Common myeloid progenitor, CD34-positive (primary cell): ENCODE results near the gene DRAXIN.

ENCODE experiments used
- CTCF ChIA-PET: fragments of 350-600 bp; sonication (Branson Sonifier 250); formaldehyde crosslinking; loops from one replicate; lab custom pipeline; 2021; ENCODE audit warnings: antibody characterized with exemption; lab: Charles Lee
- POLR2A ChIA-PET: fragments of 350-600 bp; sonication (Branson Sonifier 250); formaldehyde crosslinking; loops from one replicate; lab custom pipeline; 2021; ENCODE audit warnings: antibody characterized with exemption; lab: Charles Lee
- DNase-seq, 3 donors: peaks; one replicate each; pipeline versions ENCODE4 v3.0.0 to v3.0.0-alpha.2; 2013
- H3K27ac ChIP-seq, 2 experiments: 1 replicate in 1 of 2; 2 replicates in 1 of 2; pipeline ENCODE4 v1.7.0; 2013; ENCODE audit warnings: inconsistent platforms in 2 of 2, low read length in 2 of 2, mild to moderate bottlenecking in 2 of 2, low read depth in 1 of 2, moderate library complexity in 1 of 2; ENCODE audit not compliant: severe bottlenecking in 2 of 2, insufficient read depth in 1 of 2, poor library complexity in 1 of 2
- H3K27me3 ChIP-seq, 5 experiments: replicated peaks in 2 of 5; 1 replicate in 3 of 5; 2 replicates in 2 of 5; pipeline versions ENCODE4 v1.6.1 to v1.7.0; 2013; ENCODE audit warnings: low read length in 4 of 5, mild to moderate bottlenecking in 2 of 5, moderate library complexity in 2 of 5, inconsistent platforms in 1 of 5; ENCODE audit not compliant: insufficient read depth in 5 of 5, control insufficient read depth in 4 of 5
- H3K36me3 ChIP-seq, 4 experiments: 1 replicate in 2 of 4; 2 replicates in 2 of 4; pipeline versions ENCODE4 v1.6.1 to v1.7.0; 2013; ENCODE audit warnings: low read length in 3 of 4, control low read depth in 1 of 4, mild to moderate bottlenecking in 1 of 4; ENCODE audit not compliant: control insufficient read depth in 4 of 4, insufficient read depth in 4 of 4
- H3K4me1 ChIP-seq, 4 experiments: 1 replicate in 3 of 4; 2 replicates in 1 of 4; pipeline versions ENCODE4 v1.6.1 to v1.7.1; 2013; ENCODE audit warnings: low read length in 3 of 4, mild to moderate bottlenecking in 3 of 4, control low read depth in 1 of 4, inconsistent platforms in 1 of 4, moderate library complexity in 1 of 4; ENCODE audit not compliant: control insufficient read depth in 4 of 4, insufficient read depth in 4 of 4; ENCODE audit errors: control extremely low read depth in 1 of 4
- H3K4me3 ChIP-seq, 7 experiments: 1 replicate in 4 of 7; 2 replicates in 3 of 7; pipeline versions ENCODE4 v1.5.1 to v1.7.0; 2013; ENCODE audit warnings: mild to moderate bottlenecking in 7 of 7, low read length in 6 of 7, moderate library complexity in 6 of 7, inconsistent platforms in 2 of 7, low read depth in 2 of 7, control low read depth in 1 of 7; ENCODE audit not compliant: insufficient read depth in 4 of 7, control insufficient read depth in 1 of 7; ENCODE audit errors: extremely low read depth in 1 of 7
- H3K9me3 ChIP-seq, 5 experiments: 1 replicate in 4 of 5; 2 replicates in 1 of 5; pipeline versions ENCODE4 v1.6.1 to v1.7.1; 2013; ENCODE audit warnings: low read length in 4 of 5, mild to moderate bottlenecking in 2 of 5, inconsistent platforms in 1 of 5, low read depth in 1 of 5, moderate library complexity in 1 of 5; ENCODE audit not compliant: control insufficient read depth in 4 of 5, insufficient read depth in 2 of 5; ENCODE audit errors: control extremely low read depth in 1 of 5
- WGBS: methylation state at CpG from one replicate; pipeline ENCODE4 v1.1.5; 2013; ENCODE audit not compliant: insufficient coverage; 5-methylcytosine and 5-hydroxymethylcytosine counted together

Gene DRAXIN

GRCh38 chr1:11731691-11732283 lies 40.3 kb downstream of the DRAXIN start:
- peak; percentile 62 to 78 (median 78) for DNase-seq
- H3K27ac ChIP-seq = peak overlapping the region in 1 of 2 experiments; percentile 53
- WGBS = 10% methylated on average over 6 of the region's 17 CpGs
- no peaks in the 10 kb centered on the region for H3K27me3 ChIP-seq
- peaks cover 12 to 59% (median 50%) of the 10 kb centered on the region in 4 experiments for H3K4me1 ChIP-seq
- peak overlapping the region in 6 of 7 experiments; percentile 32 to 69 (median 56) for H3K4me3 ChIP-seq
- POLR2A ChIA-PET = no interaction called here
- CTCF ChIA-PET = interaction anchor here (1.6 to 1.7 kb wide), 2 partner anchors 11 to 36 kb away, joined by 3 to 5 read pairs; no protein-coding TSS in a partner anchor
- no peaks in the 10 kb centered on the region for H3K36me3 ChIP-seq
- H3K9me3 ChIP-seq = no peaks in the 10 kb centered on the region

GRCh38 chr1:11733306-11733705 lies 41.8 kb downstream of the DRAXIN start:
- Histone ChIP-seq H3K36me3 (no peaks in the 10 kb centered on the region), H3K4me1 (peaks cover 21 to 74% (median 63%) of the 10 kb centered on the region in 4 experiments), H3K27ac (no peak overlapping the region), H3K4me3 (no peak overlapping the region), H3K9me3 (no peaks in the 10 kb centered on the region), H3K27me3 (no peaks in the 10 kb centered on the region)
- no peak for DNase-seq
- CTCF ChIA-PET = no interaction called here
- no CpG with 5 or more reads among the region's 3 CpGs for WGBS
- POLR2A ChIA-PET = no interaction called here

GRCh38 chr1:11735531-11735853 lies 44.0 kb downstream of the DRAXIN start:
- Histone ChIP-seq H3K36me3 (no peaks in the 10 kb centered on the region), H3K9me3 (no peaks in the 10 kb centered on the region), H3K27me3 (no peaks in the 10 kb centered on the region), H3K4me1 (peaks cover 20 to 75% (median 66%) of the 10 kb centered on the region in 4 experiments), H3K4me3 (peak overlapping the region in 4 of 7 experiments; percentile 72 to 91 (median 80)), H3K27ac (no peak overlapping the region)
- ChIA-PET POLR2A (interaction anchor here (1.1 kb wide), 1 partner anchor 173 kb away, joined by 3 read pairs; no protein-coding TSS in a partner anchor), CTCF (interaction anchor here (1.2 to 2.2 kb wide), 2 partner anchors 10 to 11 kb away, joined by 5 to 6 read pairs; no protein-coding TSS in a partner anchor)
- DNase-seq = no peak
- 63% methylated on average over 4 of the region's 4 CpGs for WGBS

GRCh38 chr1:11735854-11736745 lies 44.6 kb downstream of the DRAXIN start, which contains the start of gene AGTRAP:
AGTRAP (plus strand) TSS chr1:11736136; CDS start chr1:11736209, 73 bp downstream.
- Histone ChIP-seq H3K4me1 (peaks cover 17 to 75% (median 66%) of the 10 kb centered on the region in 4 experiments), H3K36me3 (no peaks in the 10 kb centered on the region), H3K27ac (peak within 1 kb of the TSS; percentile 25 to 72), H3K27me3 (no peaks in the 10 kb centered on the region), H3K4me3 (peak within 1 kb of the TSS; percentile 48 to 91 (median 78)), H3K9me3 (no peaks in the 10 kb centered on the region)
- POLR2A ChIA-PET = interaction anchor here (0.8 to 1.8 kb wide), 3 partner anchors 17 to 174 kb away, joined by 3 to 6 read pairs (median 4); no protein-coding TSS in a partner anchor
- CTCF ChIA-PET = interaction anchor here (0.7 to 2.5 kb wide), 4 partner anchors 11 to 71 kb away, joined by 3 to 13 read pairs (median 6); no protein-coding TSS in a partner anchor
- DNase-seq = peak; percentile 86 to 94 (median 94)
- WGBS = 5% methylated on average over 47 of the region's 59 CpGs

GRCh38 chr1:11736746-11737639 lies 45.5 kb downstream of the DRAXIN start:
- POLR2A ChIA-PET = interaction anchor here (0.8 to 1.8 kb wide), 2 partner anchors 17 to 173 kb away, joined by 4 to 6 read pairs; no protein-coding TSS in a partner anchor
- WGBS = 24% methylated on average over 9 of the region's 15 CpGs
- Histone ChIP-seq H3K4me1 (peaks cover 18 to 75% (median 66%) of the 10 kb centered on the region in 4 experiments), H3K36me3 (no peaks in the 10 kb centered on the region), H3K9me3 (no peaks in the 10 kb centered on the region), H3K4me3 (peak overlapping the region in 6 of 7 experiments; percentile 72 to 91 (median 80)), H3K27ac (peak overlapping the region; percentile 25 to 72), H3K27me3 (no peaks in the 10 kb centered on the region)
- peak; percentile 57 to 85 (median 85) for DNase-seq
- CTCF ChIA-PET = interaction anchor here (0.7 to 2.5 kb wide), 5 partner anchors 12 to 72 kb away, joined by 3 to 13 read pairs (median 5); no protein-coding TSS in a partner anchor

- peaks cover 18 to 76% (median 66%) of the 10 kb centered on the region in 4 experiments for H3K4me1 ChIP-seq
- H3K4me3 ChIP-seq = peak overlapping the region in 1 of 7 experiments; percentile 10
- H3K27ac ChIP-seq = no peak overlapping the region
- H3K36me3 ChIP-seq = no peaks in the 10 kb centered on the region
- no peak for DNase-seq
- ChIA-PET POLR2A (interaction anchor here (1.3 kb wide), 1 partner anchor 65 kb away, joined by 3 read pairs; no protein-coding TSS in a partner anchor), CTCF (interaction anchor here (1.4 to 2.5 kb wide), 2 partner anchors 11 to 19 kb away, joined by 5 to 13 read pairs; no protein-coding TSS in a partner anchor)
- H3K27me3 ChIP-seq = no peaks in the 10 kb centered on the region
- WGBS = no CpG with 5 or more reads among the region's 2 CpGs
- H3K9me3 ChIP-seq = no peaks in the 10 kb centered on the region
Observed at GRCh38 chr1:11738096-11738495, 46.6 kb downstream of the DRAXIN start.
